WTC11 (cell line): ENCODE measurements around the gene ZNF678.

Experiments used
- CREM ChIP-seq: sonication (generic); formaldehyde crosslinking; IDR thresholded peaks from 2 replicates; pipeline ENCODE4 v1.8.1; 2022; ENCODE audit warnings: mild to moderate bottlenecking, missing genetic modification reagents, moderate library complexity
- SMAD3 ChIP-seq: sonication (generic); formaldehyde crosslinking; IDR thresholded peaks from 2 replicates; pipeline ENCODE4 v1.8.0; 2022; ENCODE audit warnings: missing genetic modification reagents, mild to moderate bottlenecking, borderline replicate concordance
- TEAD1 ChIP-seq: sonication (generic); formaldehyde crosslinking; IDR thresholded peaks from 2 replicates; pipeline ENCODE4 v1.8.0; 2022; ENCODE audit warnings: mild to moderate bottlenecking, missing genetic modification reagents
- ZNF138 ChIP-seq: sonication (generic); formaldehyde crosslinking; conservative IDR thresholded peaks from 2 replicates; pipeline ENCODE4 v1.8.1; 2022; ENCODE audit warnings: mild to moderate bottlenecking, moderate library complexity, missing genetic modification reagents
- TF ChIP-seq, protein P1 (sequence below): fragments of 200-600 bp; IDR thresholded peaks from 2 replicates; pipeline ENCODE4 v1.8.0; 2022; ENCODE audit warnings: antibody characterized with exemption

DNA sequence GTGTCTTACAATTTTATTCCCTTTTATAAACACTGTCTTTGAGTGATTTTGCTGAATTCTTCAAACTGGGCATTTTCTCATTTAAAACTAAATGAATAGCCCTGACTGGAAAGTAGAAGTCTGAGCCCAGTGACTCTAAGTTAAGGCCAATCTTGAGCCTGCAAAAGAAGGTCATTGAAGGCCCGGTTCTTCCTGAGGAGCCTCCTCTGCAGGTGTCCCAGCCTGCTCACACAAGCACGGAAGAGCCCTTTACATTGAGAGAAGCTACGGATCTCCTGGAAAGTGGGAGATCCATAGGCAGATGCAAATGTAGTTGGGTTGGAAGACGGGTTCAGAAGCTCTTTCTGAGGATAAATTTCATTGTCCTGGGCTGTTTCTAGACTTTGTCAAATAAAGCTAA is 3.9 kb downstream of the ZNF678 start:
- TF ChIP-seq CREM (no peak), ZNF138 (CRISPR knock-in tag) (no peak), SMAD3 (CRISPR knock-in tag) (no peak), TEAD1 (CRISPR knock-in tag) (no peak)
- TF ChIP-seq, protein P1, sequence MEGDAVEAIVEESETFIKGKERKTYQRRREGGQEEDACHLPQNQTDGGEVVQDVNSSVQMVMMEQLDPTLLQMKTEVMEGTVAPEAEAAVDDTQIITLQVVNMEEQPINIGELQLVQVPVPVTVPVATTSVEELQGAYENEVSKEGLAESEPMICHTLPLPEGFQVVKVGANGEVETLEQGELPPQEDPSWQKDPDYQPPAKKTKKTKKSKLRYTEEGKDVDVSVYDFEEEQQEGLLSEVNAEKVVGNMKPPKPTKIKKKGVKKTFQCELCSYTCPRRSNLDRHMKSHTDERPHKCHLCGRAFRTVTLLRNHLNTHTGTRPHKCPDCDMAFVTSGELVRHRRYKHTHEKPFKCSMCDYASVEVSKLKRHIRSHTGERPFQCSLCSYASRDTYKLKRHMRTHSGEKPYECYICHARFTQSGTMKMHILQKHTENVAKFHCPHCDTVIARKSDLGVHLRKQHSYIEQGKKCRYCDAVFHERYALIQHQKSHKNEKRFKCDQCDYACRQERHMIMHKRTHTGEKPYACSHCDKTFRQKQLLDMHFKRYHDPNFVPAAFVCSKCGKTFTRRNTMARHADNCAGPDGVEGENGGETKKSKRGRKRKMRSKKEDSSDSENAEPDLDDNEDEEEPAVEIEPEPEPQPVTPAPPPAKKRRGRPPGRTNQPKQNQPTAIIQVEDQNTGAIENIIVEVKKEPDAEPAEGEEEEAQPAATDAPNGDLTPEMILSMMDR = no peak
